SW 1271 (cell line): ENCODE data around the gene PLD1.

ENCODE experiments used
- DNase-seq, 2 experiments: peaks; one replicate each; lab custom pipeline; 2025; lab: John Stamatoyannopoulos, UW

The PLD1 gene

DNA sequence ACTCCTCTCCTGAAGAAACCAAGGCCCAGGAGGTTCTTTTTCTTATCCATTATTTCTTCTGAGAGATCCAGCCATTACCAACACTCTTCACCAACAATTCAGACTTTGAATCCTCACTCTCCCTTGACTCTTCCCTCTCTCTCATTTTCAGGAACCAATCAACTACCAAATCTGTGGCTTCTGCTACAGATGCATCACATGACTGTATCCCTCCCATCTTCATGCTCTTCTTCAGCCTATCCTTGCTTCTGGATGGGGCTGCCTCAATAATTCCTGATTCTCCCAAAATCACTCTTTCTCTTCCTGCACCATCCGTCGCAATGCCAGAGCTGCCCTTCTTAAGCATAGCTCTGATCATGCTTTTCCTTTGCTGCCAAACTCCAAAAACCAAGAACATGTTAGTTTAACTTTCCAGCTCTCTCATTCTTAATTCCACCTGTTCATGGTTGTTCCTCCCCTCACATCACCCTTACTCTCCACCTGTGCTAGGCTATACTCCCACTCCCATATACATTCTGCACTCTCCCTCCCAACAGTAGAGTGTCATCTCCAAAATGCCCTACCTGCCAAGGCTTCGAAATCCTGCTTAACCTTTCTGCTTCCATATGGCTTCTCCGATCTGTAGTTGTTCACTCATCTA, 13.5 kb downstream of the PLD1 start:
- DNase-seq = no peak

DNA sequence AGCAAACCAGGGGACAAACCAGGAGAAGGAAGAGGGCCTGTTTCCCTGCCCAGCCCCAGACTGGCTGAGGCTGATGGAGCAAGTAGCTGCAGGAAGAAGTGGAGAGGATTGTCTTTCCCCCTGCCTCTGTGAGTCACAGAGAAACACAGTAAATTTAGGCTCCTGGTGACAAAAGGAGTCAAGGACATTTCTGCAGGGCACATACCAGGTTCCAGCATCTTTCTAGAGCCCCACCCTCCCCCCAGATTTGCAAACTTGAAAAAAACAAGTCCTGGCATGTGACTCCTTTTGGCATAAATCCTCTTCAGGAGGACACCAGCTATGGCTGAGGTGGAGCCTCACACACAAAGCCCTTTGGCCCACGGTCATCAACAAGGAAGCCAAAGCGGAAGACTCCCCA, 17.8 kb downstream of the PLD1 start:
- no peak for DNase-seq

DNA sequence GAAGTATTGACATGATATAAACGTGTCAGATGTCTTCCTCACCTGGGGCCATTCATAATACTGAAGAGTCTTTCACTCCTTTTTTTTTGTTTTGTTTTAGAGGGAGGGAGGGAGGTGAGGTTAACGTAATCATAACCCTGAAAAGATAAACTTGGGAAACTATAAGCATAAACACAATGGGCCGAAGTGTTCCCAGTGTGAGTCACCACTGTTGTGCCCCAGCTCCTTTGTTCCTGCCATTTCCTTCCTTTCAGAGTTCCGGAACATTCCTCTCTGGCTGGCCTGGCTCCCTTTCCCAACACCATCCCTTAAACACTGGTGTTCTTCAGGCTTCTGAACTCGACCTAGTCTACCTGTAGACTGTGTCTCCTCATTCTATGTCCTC, 18.6 kb downstream of the PLD1 start:
- peak in 1 of 2 experiments; percentile 43 for DNase-seq

DNA sequence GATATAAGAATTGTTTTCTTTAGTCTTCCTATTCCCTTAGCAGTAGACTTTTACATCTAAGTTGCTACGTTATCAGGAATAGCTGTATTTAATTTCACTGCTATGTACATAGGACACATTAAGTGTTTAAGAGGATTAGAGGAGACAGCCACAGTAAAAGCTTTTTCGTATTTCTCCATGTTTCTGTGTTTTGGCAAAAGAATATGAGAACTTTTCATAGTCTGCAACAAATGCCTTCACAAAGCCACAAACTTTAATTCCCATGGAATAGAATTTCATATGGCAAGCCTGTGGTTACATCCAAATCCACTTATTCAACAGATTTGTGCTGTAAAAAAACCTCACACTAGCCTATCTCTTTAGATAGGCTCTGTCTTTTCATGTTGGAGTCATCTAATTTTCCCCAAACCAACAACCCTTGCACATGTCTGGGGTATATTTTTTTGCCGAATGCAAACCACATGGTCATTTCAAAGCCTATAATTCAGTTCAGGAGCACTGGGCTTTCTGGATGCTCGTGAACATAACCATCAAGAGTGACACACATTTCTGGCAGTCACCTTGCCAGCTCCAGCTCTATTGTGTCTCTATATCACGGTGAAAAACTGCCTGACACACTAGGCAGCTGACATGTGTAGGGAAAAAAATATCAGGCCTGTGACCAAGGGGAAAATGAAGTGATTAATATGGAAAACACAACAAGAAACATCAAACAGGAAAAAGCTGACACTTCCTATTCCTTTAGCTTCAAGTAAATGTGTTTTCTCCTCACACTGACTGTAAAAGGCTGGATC, 19.2 kb downstream of the PLD1 start:
- no peak for DNase-seq

DNA sequence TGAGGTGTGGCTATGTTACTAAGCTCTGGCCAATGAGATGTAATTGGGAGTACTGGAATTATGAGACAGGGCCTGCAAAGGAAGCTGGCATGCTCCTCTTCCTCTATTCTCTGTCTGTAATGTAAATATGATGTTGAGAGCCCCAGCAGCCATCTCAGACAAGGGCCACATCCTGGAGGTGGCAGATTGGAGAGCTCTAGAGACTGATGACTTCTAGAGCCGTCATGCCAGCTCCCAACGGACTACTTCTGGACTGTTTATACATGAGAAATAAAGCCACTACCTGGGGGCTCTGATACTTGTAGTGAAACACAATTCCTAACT, 19.7 kb downstream of the PLD1 start:
- DNase-seq = no peak

DNA sequence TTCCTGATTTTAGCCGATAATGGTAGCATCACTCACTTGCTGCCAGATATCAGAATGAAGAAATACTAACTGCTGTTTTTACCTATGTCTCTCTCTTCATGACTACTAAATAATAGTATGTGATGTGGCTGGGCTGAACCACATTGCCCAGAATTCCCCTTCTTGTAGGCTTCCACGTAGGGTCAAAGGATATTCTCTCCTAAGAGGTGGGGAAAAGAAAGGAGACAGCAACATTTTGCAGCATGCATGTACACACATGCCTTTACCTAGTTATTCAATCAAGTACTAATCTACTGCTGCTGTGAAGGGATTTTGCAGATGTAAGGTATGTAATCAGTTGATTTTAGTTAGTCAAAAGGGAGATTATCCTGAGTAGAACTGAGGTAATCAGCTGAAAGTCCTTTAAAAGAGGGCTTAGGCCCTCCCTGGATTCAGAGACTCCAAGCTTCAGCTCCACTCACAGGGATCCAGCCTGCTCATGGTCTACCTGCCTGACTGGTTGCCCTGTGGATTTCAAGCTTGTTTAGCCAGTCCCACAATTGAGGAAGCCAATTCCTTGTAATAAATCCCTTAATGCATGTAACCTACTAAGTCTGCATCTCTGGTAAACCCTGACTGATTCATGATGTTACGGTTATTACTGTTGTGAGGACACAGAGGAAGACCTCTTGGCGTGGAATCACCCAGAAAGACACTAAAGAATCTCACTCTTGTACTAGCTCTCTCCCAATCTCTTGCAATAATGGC, 20.4 kb downstream of the PLD1 start:
- DNase-seq = no peak

DNA sequence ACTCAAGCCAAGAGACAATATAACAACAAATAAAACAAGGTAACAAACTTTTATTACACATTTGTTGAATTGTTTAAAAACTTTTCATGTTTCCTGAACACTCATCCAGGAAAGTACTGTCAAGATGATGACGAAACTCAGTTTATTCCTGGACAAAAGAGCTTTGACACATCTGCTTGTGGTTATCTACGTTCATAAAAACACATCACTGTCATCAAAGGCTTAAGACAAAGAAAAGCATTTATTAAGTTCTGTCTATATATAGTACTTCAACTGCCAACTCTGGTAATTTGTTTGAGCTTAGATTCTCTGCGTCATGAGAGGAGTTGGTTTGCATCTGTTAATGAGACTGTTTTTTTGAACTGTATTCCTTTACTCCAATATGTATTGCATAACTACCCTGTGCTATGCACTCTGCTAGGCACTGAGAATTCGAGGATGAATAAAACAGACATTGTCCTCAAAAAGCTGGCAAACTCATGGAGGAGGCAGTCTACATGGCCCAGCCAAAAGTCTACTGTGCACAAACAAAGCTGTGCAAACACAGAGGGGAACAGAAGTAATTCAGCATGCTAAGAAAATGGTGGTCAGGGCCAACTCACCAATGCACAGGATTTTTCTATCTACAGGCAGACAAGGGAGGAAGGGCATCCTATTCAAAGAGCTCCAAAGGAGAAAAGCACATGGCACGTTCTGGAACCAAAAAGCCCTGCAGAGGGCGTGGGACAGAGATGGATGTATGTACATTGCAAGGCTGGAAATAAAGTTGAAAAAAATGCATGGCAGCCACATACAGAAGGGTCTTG, 21.5 kb downstream of the PLD1 start:
- DNase-seq = peak in 1 of 2 experiments; percentile 61

DNA sequence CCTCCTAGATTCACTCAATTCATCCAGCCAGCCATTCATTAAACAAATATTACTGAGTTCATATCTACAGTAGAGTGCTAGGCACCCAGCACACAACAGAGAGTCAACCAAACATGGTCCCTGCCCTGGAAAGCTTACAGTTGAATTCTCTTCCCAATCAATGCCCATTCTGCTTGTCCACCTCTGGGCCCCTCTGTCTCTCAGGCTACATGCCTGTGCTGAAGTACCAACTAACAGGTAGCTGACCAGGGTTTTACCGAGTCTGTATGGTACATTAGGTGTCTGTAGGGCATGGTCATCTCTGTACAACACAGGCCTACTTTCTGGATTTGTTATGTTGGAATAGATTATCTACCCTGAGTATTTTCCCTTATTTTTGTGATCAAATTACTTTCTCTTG, 23.3 kb downstream of the PLD1 start:
- no peak for DNase-seq

DNA sequence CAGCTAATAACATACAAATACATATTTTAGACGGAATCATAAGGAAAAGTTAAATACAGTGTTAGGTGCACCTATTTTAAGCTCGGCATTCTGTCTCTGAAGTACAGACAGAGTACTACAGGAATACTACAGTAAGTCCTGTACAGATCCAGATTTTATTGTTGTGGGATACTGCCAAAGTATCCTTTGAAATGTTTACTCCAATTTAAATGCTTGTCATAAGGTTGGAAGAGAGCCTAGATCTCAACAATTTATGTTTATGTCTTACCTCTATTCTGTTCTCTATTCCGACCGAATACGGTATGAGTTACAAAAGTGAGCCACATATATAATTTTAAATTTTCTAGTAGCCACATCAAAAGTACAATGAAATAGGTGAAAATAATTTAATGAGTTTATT, 25.3 kb downstream of the PLD1 start:
- DNase-seq = no peak

DNA sequence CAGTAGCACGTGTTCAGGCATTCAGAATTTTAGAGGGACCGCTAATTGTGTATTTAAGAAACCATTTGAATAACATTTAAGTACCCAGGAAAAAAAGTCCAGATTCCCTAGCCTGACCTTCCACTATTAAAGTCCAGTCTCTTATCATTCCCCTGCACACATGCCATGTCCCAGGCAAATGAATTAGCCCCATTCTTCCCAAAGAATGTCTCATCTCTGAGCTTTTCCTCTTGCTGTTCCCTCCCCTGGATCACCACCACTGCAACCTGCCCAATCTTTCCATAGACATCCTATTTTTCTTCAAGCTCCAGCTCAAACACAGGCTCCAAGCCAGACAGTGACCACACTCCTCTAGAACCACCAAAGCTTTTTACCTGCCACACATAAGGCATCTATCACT, 25.9 kb downstream of the PLD1 start:
- no peak for DNase-seq

DNA sequence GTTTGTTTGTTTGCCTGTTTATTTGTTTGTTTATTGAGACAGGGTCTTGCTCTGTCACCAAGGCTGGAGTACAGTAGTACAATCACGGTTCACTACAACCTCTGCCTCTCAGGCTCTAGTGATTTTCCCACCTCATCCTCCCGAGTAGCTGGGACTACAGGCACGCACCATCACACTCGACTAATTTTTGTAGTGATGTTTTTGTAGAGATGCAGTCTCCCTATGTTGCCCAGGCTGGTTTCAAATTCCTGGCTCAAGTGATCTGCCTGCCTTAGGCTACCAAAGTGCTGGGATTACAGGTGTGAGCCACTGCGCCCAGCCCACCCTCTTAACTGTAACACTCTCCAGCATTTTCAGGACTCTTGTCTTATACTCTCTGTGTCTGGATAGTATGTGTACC, 26.7 kb downstream of the PLD1 start:
- DNase-seq = no peak

DNA sequence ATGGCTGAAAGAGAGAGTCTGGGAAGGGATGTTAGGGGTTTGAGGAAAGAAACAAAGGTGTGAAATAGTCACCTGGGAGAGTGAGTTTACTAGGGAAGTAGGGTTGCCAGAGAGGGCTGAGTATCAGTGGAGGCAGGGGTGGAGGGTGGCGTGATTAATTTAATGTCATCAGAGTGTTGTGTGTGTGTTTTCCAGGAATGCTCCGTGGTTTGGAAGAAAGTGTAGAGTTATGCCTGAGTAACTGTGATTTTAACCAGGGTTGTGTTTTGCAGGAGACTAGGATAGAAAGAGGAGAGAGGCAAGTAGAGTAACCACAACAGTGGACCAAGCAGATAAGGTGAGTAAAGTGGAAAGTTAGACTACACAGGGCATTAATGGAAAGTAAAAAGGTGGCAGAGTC, 27.2 kb downstream of the PLD1 start:
- DNase-seq = no peak

DNA sequence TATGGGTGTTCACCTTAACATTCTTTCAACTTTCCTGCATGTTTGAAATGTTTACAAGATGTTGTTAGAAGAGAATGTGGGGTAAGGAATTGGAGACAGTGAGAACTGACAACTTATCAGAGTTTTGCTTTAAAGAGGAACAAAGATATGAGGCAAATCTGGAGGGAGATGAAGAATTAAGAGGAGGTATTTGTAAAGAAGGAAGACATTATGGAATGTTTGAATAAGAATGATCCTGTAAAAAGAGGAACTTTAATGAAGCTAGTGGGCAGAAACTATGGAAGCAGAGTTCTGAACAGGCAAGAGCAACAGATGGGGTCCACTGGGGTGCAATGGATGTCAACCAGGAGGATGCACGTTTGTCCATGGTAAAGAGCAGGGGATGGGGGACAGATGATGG, 27.7 kb downstream of the PLD1 start:
- no peak for DNase-seq

DNA sequence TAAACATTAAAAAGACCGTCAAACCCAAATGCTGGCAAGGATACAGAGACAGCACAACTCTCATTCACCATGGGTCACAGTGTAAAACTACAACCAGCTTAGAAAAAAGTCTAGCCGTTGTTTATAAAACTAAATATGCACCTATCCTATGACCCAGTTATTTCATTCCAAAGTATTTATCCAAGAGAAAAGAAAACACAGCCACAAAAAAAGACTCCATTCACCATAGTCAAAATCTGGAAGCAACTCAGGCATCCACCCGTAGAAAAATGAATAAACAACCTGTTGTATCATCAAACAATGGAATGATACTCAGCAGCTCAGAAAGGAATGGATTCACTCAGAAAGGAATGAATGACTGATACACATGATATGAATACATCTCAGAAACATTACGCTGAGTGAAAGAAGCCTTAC, 28.6 kb downstream of the PLD1 start:
- no peak for DNase-seq

DNA sequence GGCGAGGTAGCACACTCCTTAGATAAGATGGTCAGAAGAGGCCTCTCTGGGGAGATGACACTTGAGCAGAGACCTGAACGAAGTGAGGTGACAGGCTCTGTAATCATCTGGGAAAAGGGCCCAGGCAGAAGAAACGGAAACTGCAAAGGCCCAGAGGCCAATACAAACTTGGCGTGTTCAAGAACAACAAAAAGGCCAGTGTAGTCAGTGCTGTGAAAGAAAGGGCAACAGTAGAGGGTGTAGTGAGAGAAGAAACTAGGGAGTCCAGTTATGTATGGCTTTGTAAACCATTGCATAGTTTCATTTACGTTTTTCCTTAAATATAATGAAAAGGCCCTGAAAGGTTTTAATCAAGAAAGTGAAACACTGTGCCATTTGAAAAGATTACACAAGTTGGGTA, 31.8 kb downstream of the PLD1 start:
- DNase-seq = no peak

DNA sequence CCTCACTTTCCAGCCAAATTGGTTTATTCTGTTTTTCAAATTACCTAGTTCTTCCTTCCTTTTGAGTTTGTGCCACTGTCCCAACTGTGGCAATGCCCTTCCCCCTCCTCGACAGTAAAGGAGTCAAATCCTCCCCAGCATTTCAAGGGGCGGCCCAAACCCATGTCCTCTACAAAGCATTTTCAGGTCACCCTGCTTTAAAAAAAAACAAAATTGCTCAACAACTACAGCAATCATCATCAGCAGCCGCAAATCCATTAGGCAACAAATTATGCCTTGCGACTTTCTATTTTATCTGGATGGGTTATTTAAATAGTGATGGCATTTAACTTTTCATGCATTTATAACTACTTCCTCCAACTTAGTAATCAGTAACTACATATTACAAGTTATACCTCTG, 32.7 kb downstream of the PLD1 start:
- no peak for DNase-seq

DNA sequence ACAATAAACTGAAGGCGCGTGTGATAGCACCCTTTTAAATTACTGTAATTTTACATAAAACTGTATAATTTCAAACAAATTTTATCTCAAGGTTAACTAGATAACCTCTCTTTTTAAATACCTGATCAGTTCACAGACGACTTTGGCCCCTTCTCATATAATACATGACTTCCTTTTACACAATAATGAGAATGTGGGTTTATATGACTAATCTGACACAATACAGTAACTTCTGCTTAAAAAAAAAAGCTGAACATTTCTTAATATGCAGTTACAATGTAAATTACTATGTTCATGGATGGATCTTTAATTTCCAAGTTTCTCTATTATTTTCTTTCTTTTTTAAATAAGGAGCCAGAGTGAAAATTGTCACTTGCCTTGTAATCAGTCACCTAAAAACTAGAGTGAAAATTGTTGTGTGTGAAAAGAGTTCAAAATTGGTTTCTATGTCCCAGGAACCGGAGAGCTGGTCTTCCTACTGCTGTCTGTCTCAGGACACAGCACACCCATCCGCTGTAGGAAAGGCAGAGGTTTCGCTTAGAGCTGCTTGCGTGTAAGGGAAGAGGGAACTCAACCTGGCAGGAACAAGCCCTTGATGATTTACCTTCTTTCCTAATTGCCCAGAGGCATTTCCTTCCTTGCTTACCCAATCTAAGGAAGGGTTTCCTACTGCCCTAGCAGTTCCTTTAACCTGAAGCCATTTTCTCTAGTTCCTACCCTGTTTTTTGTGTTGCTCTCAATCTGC, 33.3 kb downstream of the PLD1 start:
- DNase-seq = no peak

DNA sequence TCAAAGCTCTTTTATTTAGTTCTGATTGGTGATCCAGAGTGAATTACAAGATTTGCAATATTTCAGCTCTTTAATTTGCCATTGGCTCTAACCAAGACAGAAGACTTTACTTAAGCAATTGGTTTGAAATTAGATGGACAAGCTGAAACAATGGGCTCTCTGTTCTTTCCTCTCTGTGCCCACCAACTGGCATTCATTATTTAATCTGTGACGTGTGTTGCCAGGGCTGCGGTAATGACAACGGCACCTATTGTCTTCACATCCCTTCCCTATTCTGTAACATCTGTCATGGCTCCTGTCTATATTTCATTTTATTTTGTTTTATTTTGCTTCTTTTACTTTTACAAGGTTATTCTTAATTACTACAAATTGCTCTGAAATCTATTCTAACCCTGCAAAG, 33.9 kb downstream of the PLD1 start:
- no peak for DNase-seq

DNA sequence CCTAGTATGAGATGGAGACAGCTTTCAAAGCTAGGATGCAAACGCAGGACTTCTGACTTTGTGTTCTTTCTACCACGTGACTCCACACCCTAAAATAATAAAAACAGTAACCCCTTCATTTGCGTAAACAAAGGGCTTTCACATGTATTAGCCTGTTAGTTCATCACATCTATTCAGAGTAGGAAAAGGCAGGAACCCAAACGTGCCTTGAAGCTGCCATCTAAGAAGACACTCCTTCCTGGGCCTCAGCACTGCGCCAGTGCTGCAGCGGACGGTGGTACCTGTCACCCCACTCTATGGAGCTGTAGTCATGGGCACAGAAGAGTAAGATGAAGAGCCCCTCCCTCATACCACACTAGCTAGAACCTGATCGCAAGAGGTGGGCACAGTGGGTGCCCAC, 34.3 kb downstream of the PLD1 start:
- no peak for DNase-seq

DNA sequence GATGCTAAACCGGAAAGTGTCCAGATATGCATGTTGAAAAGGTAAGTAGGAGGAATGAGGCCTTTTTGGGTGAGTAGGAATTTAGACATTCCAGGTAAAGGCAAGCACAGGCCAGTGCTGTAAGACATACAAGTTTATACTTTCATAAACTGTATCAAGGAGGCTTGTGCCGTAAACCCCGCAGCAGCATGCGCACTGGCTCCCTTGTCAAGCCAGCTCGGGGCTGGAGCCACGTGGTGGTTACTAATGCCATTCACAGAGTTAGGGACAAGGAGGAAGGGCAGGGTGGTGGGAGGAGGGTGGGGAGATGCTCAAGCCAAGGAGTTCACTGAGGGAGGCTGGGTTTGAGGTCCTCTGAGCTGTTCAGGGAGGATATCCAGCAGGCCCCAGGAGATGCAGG, 35.8 kb downstream of the PLD1 start:
- no peak for DNase-seq

DNA sequence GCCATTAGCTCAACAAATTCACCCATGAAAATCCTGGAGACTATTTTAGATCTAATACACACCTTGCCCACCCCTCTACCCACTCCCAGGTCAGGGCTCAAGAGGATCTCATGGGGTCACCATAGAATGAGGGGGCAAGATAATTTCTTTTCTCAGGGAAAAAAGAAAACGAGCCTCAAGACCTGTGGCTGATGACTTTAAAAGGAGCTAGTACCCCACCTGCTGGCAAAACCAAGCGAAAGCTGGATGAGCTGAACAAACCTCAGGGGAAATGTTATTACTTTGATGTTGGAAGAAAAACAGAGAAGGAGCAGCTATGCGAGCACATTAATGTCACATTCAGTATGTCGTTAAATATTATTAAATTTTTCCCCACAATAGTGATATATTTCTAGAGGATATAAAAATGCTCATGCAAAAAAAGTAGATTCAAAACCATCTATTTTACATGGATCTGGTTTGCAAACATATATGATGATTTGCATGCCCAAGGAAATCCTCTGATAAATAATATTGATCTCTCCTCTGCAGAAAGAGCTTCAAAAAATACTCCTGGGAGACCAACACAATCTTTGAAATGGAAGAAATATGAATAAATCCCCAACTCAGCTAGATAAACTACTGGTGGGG, 37.7 kb downstream of the PLD1 start:
- peak in 1 of 2 experiments; percentile 66 for DNase-seq
